D721Med (cell line): ENCODE data around the gene HYKK.
A peak's percentile ranks its signal among the peaks of the same experiment; 100 is the strongest.
"Not testable (repeated sequence)": the region's sequence is repeated elsewhere in the genome, so short reads cannot be mapped to it uniquely, and the experiment has no call there.

Experiments
- DNase-seq: peaks from one replicate; pipeline ENCODE4 v3.0.0; 2011; ENCODE audit warnings: low spot score; ENCODE audit not compliant: insufficient read length
- FAIRE-seq: peaks from 2 replicates; lab custom pipeline; 2011; peaks lifted over from hg19 to GRCh38; lab: Jason Lieb, UNC
- CTCF ChIP-seq: IDR thresholded peaks from 2 replicates; pipeline ENCODE4 v1.5.1; 2012; ENCODE audit warnings: mild to moderate bottlenecking, control low read depth; ENCODE audit not compliant: insufficient read depth; ENCODE audit errors: missing control alignments

The HYKK gene

DNA sequence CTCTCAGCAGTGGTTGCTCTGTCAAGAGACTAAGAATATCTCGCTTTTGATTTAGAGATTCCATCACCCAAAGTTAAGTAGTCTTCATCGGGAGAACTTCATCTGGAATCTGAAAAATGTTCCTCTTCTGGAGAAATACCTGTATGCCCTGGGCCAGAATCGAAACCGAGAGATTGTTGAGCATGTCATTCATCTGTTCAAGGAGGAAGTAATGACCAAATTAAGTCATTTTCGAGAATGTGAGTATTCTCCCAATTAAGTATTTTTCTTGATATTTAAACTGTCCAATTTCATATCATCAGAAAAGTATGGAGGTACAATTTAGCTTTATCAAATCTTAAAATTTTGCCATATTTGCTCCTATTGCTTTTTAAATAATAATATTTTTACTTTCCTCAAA is 19.9 kb downstream of the HYKK start:
- TF ChIP-seq CTCF = no peak
- no peak for DNase-seq
- FAIRE-seq = no peak

GRCh38 chr15:78533331-78533730 is 26.0 kb downstream of the HYKK start:
- no peak for TF ChIP-seq CTCF
- FAIRE-seq (no peak), DNase-seq (no peak)

DNA sequence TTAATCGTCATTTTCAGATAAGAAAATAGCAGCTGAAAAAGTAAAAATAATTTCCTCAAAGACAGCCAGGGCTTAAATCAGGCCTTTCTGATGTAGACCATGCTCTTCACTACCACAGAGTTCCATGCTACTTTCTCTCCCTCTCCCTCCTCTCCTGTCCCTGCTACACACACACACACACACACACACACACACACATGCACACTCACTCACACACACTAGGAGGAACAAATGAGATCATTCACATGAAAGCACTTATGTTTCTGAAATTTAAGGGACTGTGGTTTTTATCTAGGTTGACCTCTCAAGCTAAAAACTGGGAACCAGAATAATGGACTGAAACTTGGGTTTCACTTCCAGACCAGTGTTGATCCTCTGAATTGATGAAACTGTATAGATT is 28.8 kb downstream of the HYKK start:
- DNase-seq = no peak
- no peak for FAIRE-seq
- no peak for TF ChIP-seq CTCF

DNA sequence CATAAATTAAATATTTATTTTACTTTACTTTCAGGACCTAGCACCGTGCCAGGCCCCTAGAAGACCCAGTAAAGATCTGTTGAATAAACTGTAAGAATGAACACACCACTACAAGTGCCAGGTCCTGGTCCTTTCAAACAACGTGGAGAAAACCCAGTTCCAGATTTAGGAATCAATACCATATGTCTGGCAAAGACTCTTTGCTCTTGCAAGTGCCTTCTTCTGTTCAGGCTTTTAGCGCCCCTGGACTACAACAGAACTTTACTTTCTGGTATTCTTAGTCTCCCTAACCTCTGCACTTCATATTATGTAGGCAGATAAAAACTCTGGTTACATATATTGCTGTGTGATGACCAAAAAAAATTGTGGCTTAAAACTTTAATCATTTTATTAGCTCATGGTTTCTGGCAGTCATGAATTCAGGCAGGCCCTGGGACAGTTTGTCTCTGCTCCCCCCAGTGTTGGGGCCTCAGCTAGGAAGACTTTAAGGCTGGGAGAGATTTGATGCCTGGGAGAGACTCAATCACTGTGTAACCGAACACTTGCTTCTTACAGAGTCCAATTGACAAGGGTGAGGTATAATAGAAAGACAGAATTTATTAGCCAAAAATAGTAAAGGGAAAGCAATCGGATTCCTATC is 30.0 kb downstream of the HYKK start:
- FAIRE-seq (no peak), DNase-seq (no peak)
- no peak for TF ChIP-seq CTCF

- FAIRE-seq (no peak), DNase-seq (no peak)
- TF ChIP-seq CTCF = no peak
These were observed 31.0 kb downstream of the HYKK start for GRCh38 chr15:78538358-78538757.

DNA sequence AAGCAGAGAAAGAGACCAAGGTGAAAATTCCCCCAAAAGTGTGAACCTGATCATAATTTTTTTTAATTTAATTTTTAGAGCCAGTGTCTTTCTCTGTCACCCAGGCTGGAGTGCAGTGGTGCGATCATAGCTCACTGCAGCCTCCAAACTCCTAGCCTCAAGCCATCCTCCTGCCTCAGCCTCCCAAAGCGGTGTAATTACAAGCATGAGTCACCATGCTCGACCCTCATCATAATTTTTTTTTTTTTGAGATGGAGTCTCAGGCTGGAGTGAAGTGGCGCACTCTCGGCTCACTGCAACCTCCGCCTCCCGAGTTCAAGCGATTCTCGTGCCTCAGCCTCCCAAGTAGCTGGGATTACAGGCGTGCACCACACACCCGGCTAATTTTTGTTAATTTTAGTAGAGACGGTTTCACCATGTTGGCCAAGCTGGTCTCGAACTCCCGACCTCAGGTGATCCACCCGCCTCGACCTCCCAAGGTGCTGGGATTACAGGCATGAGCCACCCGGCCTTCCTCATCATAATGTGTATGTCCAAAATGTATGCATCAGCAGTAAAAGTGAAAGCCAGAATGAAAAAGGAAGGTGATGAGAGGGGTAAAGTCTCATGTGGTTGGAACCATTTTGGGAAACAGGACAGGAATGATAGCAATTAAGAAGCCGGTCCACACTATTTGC is 32.2 kb downstream of the HYKK start:
- DNase-seq, FAIRE-seq: not testable (repeated sequence)

DNA sequence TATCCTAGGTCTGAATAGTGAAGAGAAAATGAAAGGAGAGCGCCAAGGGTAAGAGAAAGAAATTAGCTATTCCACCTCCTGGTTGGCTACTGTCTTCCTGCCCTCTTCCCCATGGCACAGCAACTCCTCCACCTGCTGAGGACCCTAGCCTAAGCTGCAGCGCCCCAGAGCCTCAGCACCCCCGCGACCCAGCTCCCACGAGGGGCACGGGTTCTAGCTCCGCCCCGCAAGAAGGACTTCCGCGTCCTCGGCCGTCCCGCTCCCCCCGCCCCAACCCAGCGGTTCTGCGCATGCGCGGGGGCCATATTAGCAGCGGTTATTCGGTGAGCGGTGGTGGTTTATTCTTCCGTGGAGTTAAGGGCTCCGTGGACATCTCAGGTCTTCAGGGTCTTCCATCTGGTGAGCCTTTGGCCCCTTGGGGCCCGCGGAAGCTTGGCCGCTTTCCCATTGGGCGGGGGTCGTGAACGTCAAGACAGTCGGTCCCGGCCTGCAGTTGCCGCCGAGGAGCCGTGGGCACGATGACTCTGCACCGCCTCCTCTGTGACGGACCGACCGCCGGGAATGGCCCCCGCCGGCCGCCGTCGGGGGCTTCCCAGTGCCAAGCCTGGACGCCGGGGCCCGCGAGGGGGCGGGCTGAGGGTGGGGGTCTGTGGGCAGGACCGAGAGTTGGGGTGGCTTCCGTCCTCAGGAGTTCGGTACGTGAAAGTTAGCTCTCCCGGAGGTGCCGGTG is 32.9 kb downstream of the HYKK start, which contains the start of gene PSMA4:
PSMA4 (plus strand) TSS at position 304 of the 730 bp plus-strand sequence. CDS start 1,484 bp downstream, outside the sequence.
- DNase-seq (peak; percentile 83), FAIRE-seq (no peak)
- TF ChIP-seq CTCF = no peak
